ENCODE measurements around the gene TAC3.
A peak's percentile ranks its signal among the peaks of the same experiment; 100 is the strongest.

TAC3 gene

GRCh38 chr12:57009949-57010626 is 6.2 kb downstream of the TAC3 start:
- no peak for DNase-seq
- in situ Hi-C loops (cut with MboI; ENCODE audit: low pct_unique_long_range_greater_than_20kb, low sequenced_read_pairs), result loop anchor here (10.0 kb wide), 2 partner anchors 95 to 245 kb away; partner anchors contain the start of gene HSD17B6

- peak; percentile 86 for DNase-seq
- in situ Hi-C loops (cut with MboI; ENCODE audit: low pct_unique_long_range_greater_than_20kb, low sequenced_read_pairs), result loop anchor here (10.0 kb wide), 1 partner anchor 243 kb away; the partner anchor contains the start of gene HSD17B6
Measured at GRCh38 chr12:57008178-57008577, 8.2 kb downstream of the TAC3 start.

- in situ Hi-C loops (cut with MboI; ENCODE audit: low pct_unique_long_range_greater_than_20kb, low sequenced_read_pairs), result loop anchor here (10.0 kb wide), 1 partner anchor 242 kb away; the partner anchor contains the start of gene HSD17B6
- DNase-seq, result no peak
Measured at GRCh38 chr12:57006809-57007475, 9.4 kb downstream of the TAC3 start.

GRCh38 chr12:57005980-57006808 is 10.1 kb downstream of the TAC3 start, which contains the start of gene ZBTB39:
Gene ZBTB39 (minus strand): TSS chr12:57006546. CDS start chr12:57004917, 1,629 bp downstream.
- peak; percentile 43 for DNase-seq
- in situ Hi-C loops (cut with MboI; ENCODE audit: low pct_unique_long_range_greater_than_20kb, low sequenced_read_pairs), result loop anchor here (10.0 kb wide), 1 partner anchor 241 kb away; the partner anchor contains the start of gene HSD17B6

GRCh38 chr12:57004651-57005050 is 11.7 kb downstream of the TAC3 start:
- in situ Hi-C loops (cut with MboI; ENCODE audit: low pct_unique_long_range_greater_than_20kb, low sequenced_read_pairs), result loop anchor here (10.0 kb wide), 1 partner anchor 240 kb away; the partner anchor contains the start of gene HSD17B6
- no peak for DNase-seq

- no peak for DNase-seq
- in situ Hi-C loops (cut with MboI; ENCODE audit: low pct_unique_long_range_greater_than_20kb, low sequenced_read_pairs), result loop anchor here (10.0 kb wide), 1 partner anchor 239 kb away; the partner anchor contains the start of gene HSD17B6
Measured at GRCh38 chr12:57003395-57003794, 12.9 kb downstream of the TAC3 start.

GRCh38 chr12:57001448-57001906 is 14.9 kb downstream of the TAC3 start:
- DNase-seq, result peak; percentile 74
- in situ Hi-C loops (cut with MboI; ENCODE audit: low pct_unique_long_range_greater_than_20kb, low sequenced_read_pairs), result loop anchor here (10.0 kb wide), 1 partner anchor 237 kb away; the partner anchor contains the start of gene HSD17B6

- in situ Hi-C loops (cut with MboI; ENCODE audit: low pct_unique_long_range_greater_than_20kb, low sequenced_read_pairs), result loop anchor here (10.0 kb wide), 1 partner anchor 236 kb away; the partner anchor contains the start of gene HSD17B6
Measured at GRCh38 chr12:57000393-57000792, 15.9 kb downstream of the TAC3 start.

GRCh38 chr12:56999456-56999855 is 16.9 kb downstream of the TAC3 start:
- DNase-seq, result no peak
- in situ Hi-C loops (cut with MboI; ENCODE audit: low pct_unique_long_range_greater_than_20kb, low sequenced_read_pairs), result no loop called here

More at GRCh38 chr12:57000393-57000792, 15.9 kb downstream of the TAC3 start:
- DNase-seq, result no peak

GRCh38 chr12:56998981-56999380 is 17.3 kb downstream of the TAC3 start:
- in situ Hi-C loops (cut with MboI; ENCODE audit: low pct_unique_long_range_greater_than_20kb, low sequenced_read_pairs), result no loop called here
- DNase-seq, result no peak

- DNase-seq, result no peak
- in situ Hi-C loops (cut with MboI; ENCODE audit: low pct_unique_long_range_greater_than_20kb, low sequenced_read_pairs), result no loop called here
Measured at GRCh38 chr12:56998316-56998715, 18.0 kb downstream of the TAC3 start.

GRCh38 chr12:56996793-56997545 is 19.4 kb downstream of the TAC3 start:
- in situ Hi-C loops (cut with MboI; ENCODE audit: low pct_unique_long_range_greater_than_20kb, low sequenced_read_pairs), result no loop called here
- no peak for DNase-seq

GRCh38 chr12:56995930-56996496 is 20.3 kb downstream of the TAC3 start:
- DNase-seq, result no peak
- in situ Hi-C loops (cut with MboI; ENCODE audit: low pct_unique_long_range_greater_than_20kb, low sequenced_read_pairs), result no loop called here

- in situ Hi-C loops (cut with MboI; ENCODE audit: low pct_unique_long_range_greater_than_20kb, low sequenced_read_pairs), result no loop called here
- no peak for DNase-seq
Measured at GRCh38 chr12:56995201-56995929, 21.0 kb downstream of the TAC3 start.

GRCh38 chr12:56994231-56994746 is 22.0 kb downstream of the TAC3 start:
- DNase-seq, result no peak
- in situ Hi-C loops (cut with MboI; ENCODE audit: low pct_unique_long_range_greater_than_20kb, low sequenced_read_pairs), result no loop called here

GRCh38 chr12:56993346-56993745 is 23.0 kb downstream of the TAC3 start:
- in situ Hi-C loops (cut with MboI; ENCODE audit: low pct_unique_long_range_greater_than_20kb, low sequenced_read_pairs), result no loop called here
- no peak for DNase-seq
